Heart left ventricle (tissue), 16 donors: ENCODE measurements around the gene EVI5L. TPM values are rescaled to one million over a fixed set of nuclear protein-coding genes. Genes with fewer than 3 reads are reported as not detected.

Experiments
- ATAC-seq, 4 donors: fragments of 200-7000 bp; cut with Tn5 transposase; one replicate each; pipeline ENCODE4 v1.9.1; 2020 to 2022; ENCODE audit warnings: moderate library complexity in 4 of 4, mild to moderate bottlenecking in 3 of 4, moderate number of reproducible peaks in 1 of 4
- DNase-seq, 5 donors: peaks; one replicate each; pipeline ENCODE4 v3.0.0-alpha.2; 2020
- H3K27ac ChIP-seq, 12 donors: fragments of 200-600 bp; sonication (generic) in 4 of 12; one replicate each; pipeline versions ENCODE4 v1.5.0 to v1.8.0; 2016 to 2022; ENCODE audit warnings: mild to moderate bottlenecking in 2 of 12
- H3K27me3 ChIP-seq, 9 donors: fragments of 200-600 bp; sonication (generic) in 2 of 9; one replicate each; pipeline versions ENCODE4 v1.5.1 to v1.8.0; 2016 to 2022; ENCODE audit warnings: mild to moderate bottlenecking in 3 of 9
- H3K36me3 ChIP-seq, 9 donors: fragments of 200-600 bp; sonication (generic) in 2 of 9; one replicate each; pipeline versions ENCODE4 v1.5.0 to v1.8.0; 2018 to 2022; ENCODE audit warnings: mild to moderate bottlenecking in 2 of 9
- H3K4me1 ChIP-seq, 12 donors: fragments of 200-600 bp; sonication (generic) in 4 of 12; one replicate each; pipeline versions ENCODE4 v1.5.0 to v1.8.0; 2016 to 2022; ENCODE audit warnings: mild to moderate bottlenecking in 3 of 12
- H3K4me3 ChIP-seq, 12 donors: fragments of 200-600 bp; sonication (generic) in 4 of 12; one replicate each; pipeline versions ENCODE4 v1.5.0 to v1.8.0; 2017 to 2022; ENCODE audit warnings: mild to moderate bottlenecking in 9 of 12, moderate library complexity in 4 of 12
- H3K9me3 ChIP-seq, 12 donors: fragments of 200-600 bp; sonication (generic) in 4 of 12; one replicate each; pipeline versions ENCODE4 v1.5.0 to v1.8.0; 2016 to 2022; ENCODE audit warnings: mild to moderate bottlenecking in 1 of 12
- CTCF ChIP-seq, 12 donors: fragments of 200-600 bp; sonication (generic) in 4 of 12; IDR thresholded peaks; one replicate each; pipeline versions ENCODE4 v1.5.0 to v1.8.0; 2018 to 2022; ENCODE audit warnings: antibody characterized with exemption in 12 of 12, mild to moderate bottlenecking in 5 of 12
- POLR2A ChIP-seq, 2 donors: fragments of 450-650 bp; IDR thresholded peaks; one replicate each; pipeline ENCODE4 v1.6.1; 2017; ENCODE audit warnings: antibody characterized with exemption in 2 of 2, mild to moderate bottlenecking in 2 of 2, moderate library complexity in 2 of 2
- WGBS, 4 donors: extraction: QIAGEN DNeasy Blood & Tissue Kit in 2 of 4; methylation state at CpG; one replicate each; pipeline versions ENCODE4 v1.1.5 to v1.1.7; 2013 to 2018; 5-methylcytosine and 5-hydroxymethylcytosine counted together
- intact Hi-C, 10 donors: fragments of 100-400 bp; cut with DNase I; formaldehyde crosslinking; loops; one replicate each; pipeline versions ENCODE4 v1.11.1 to v1.14.2; 2022
- polyA plus RNA-seq, 2 donors: library from polyadenylated mRNA; stranded (reverse); fragments of 200-250 nt; gene quantifications; one replicate each; pipeline ENCODE4 v1.2.3, GENCODE V29; 2013
- total RNA-seq, 9 donors: library from RNA; depleted of rRNA in 2 of 9; stranded (reverse); fragments of >200 nt in 2 of 9; fragmentation: NEBNext Ultra II Directional in 3 of 9; extraction: Animal tissue kit (Norgen Biotek cat#: 25700) in 3 of 9; gene quantifications; one replicate each; pipeline versions ENCODE4 v1.1.0 to v1.2.4, GENCODE V29; 2016 to 2023
- donor health status: ischemic (EF 13 %, LVEDD 7.1; RV severe dilation, severe dysfunction).
- donor health status: healthy with polysubstance abuse.
- donor health status: DM: no; HTN: yes; CAD: no.
- donor health status: DM: no; HTN: no; CAD: no.
- donor health status: ischemic (EF 25% LVEDD 6.9; RV normal size, moderate dysfunction).
- donor health status: ischemic (EF 25% LVEDD 5.7; RV mildly dilated, moderate dysfunction).
- donor health status: healthy.
- donor health status: DM: yes; HTN: yes; CAD: no.
- donor health status: ischemic (EF 35%, LVEDD 5.7; RV mildly dilated, moderate dysfunction).
- donor health status: nonischemic (EF 11% LVEDD 7.7; RV severe dilation, severe dysfunction).
- donor health status: DM: yes; HTN: yes; CAD: no.
- donor health status: PGD.
- donor health status: ischemic (EF 29% LVEDD 5.4; RV normal size, mild dysfunction).
- donor health status: nonischemic (EF 23%, LVEDD 6.1; RV moderate dilation, normal function).

The EVI5L gene
- total and polyA plus RNA-seq, 11 donors: 18.2 to 41.9 (median 22.1) TPM

- ATAC-seq (no peak), DNase-seq (no peak)
- H3K27me3 ChIP-seq: no peaks in the 10 kb centered on the region
- 86 to 95% (median 90%) methylated on average over 3 to 5 of the region's 5 CpGs for WGBS, 4 donors
- H3K4me3 ChIP-seq: no peak overlapping the region
- no peak overlapping the region for H3K27ac ChIP-seq
- intact Hi-C loops: no loop called here
- H3K36me3 ChIP-seq: peaks cover 0 to 12% (median 0%) of the 10 kb centered on the region in 9 donors
- TF ChIP-seq POLR2A (IDR thresholded peaks at IDR 0.05): no peak
- no peak for TF ChIP-seq CTCF (IDR thresholded peaks at IDR 0.05)
- peaks cover 0 to under 1% (median 0%) of the 10 kb centered on the region in 12 donors for H3K4me1 ChIP-seq
- H3K9me3 ChIP-seq: no peaks in the 10 kb centered on the region
Observed at GRCh38 chr19:7844405-7844804, 14.4 kb downstream of the EVI5L start.

GRCh38 chr19:7844951-7845350 lies 14.9 kb downstream of the EVI5L start:
- peaks cover 0 to 13% (median 0%) of the 10 kb centered on the region in 9 donors for H3K36me3 ChIP-seq
- ATAC-seq: no peak
- no peak for TF ChIP-seq POLR2A (IDR thresholded peaks at IDR 0.05)
- no peak for TF ChIP-seq CTCF (IDR thresholded peaks at IDR 0.05)
- 78 to 89% (median 86%) methylated on average over 6 to 10 of the region's 10 CpGs for WGBS, 4 donors
- H3K4me1 ChIP-seq: peaks cover 0 to 6% (median 0%) of the 10 kb centered on the region in 12 donors
- no peak for DNase-seq
- H3K27me3 ChIP-seq: no peaks in the 10 kb centered on the region
- H3K4me3 ChIP-seq: no peak overlapping the region
- no peak overlapping the region for H3K27ac ChIP-seq
- H3K9me3 ChIP-seq: no peaks in the 10 kb centered on the region
- intact Hi-C loops: no loop called here

- H3K27ac ChIP-seq: no peak overlapping the region
- 90 to 92% (median 92%) methylated on average over 17 to 20 of the region's 20 CpGs for WGBS, 4 donors
- H3K4me3 ChIP-seq: no peak overlapping the region
- peaks cover 0 to 13% (median 0%) of the 10 kb centered on the region in 9 donors for H3K36me3 ChIP-seq
- DNase-seq: no peak
- TF ChIP-seq CTCF (IDR thresholded peaks at IDR 0.05) (no peak), POLR2A (IDR thresholded peaks at IDR 0.05) (no peak)
- H3K4me1 ChIP-seq: peaks cover 0 to 12% (median 0%) of the 10 kb centered on the region in 12 donors
- H3K9me3 ChIP-seq: no peaks in the 10 kb centered on the region
- no peak for ATAC-seq
- H3K27me3 ChIP-seq: no peaks in the 10 kb centered on the region
- intact Hi-C loops: no loop called here
Observed at GRCh38 chr19:7845390-7846154, 15.6 kb downstream of the EVI5L start.

- Histone ChIP-seq H3K36me3 (peaks cover 0 to 13% (median 0%) of the 10 kb centered on the region in 9 donors), H3K27me3 (no peaks in the 10 kb centered on the region), H3K27ac (no peak overlapping the region), H3K9me3 (no peaks in the 10 kb centered on the region), H3K4me1 (peaks cover 0 to 13% (median 0%) of the 10 kb centered on the region in 12 donors), H3K4me3 (no peak overlapping the region)
- 82 to 91% (median 88%) methylated on average over 6 to 19 of the region's 19 CpGs for WGBS, 4 donors
- intact Hi-C loops: no loop called here
- TF ChIP-seq CTCF (IDR thresholded peaks at IDR 0.05) (no peak), POLR2A (IDR thresholded peaks at IDR 0.05) (no peak)
- ATAC-seq (no peak), DNase-seq (no peak)
Observed at GRCh38 chr19:7846155-7846646, 16.2 kb downstream of the EVI5L start.
